Measurements from ENCODE around the gene CARD14. TPM values are rescaled to one million over a fixed set of nuclear protein-coding genes. Genes with fewer than 3 reads are reported as not detected.

The CARD14 gene
- total RNA-seq, 1 experiment from 2014 or later: 0.24 TPM

DNA sequence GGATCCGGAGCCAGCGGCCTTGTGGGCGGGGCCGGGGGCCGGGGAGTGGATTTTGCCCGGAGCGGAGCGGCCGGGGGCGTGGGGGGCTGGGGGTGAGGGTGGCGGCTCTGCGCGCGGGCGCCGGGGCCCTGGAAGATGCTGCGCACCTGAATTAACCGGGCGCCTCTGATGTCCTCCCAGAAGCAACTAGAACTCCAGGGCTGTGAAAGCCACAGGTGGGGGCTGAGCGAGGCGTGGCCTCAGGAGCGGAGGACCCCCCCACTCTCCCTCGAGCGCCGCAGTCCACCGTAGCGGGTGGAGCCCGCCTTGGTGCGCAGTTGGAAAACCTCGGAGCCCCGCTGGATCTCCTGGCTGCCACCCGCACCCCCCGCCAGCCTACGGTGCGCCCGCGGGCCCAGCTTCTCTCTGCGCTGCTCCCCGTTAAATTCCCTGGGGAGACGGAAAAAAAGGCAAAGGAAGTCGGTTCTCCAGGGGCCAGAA lies 50.9 kb downstream of the CARD14 start:
- Histone ChIP-seq H2BK120ac (ENCODE audit: low read depth, low read length, poor library complexity, severe bottlenecking) (no peak overlapping the region), H3K14ac (ENCODE audit: insufficient read depth, low read length) (no peak overlapping the region), H4K91ac (ENCODE audit: insufficient read length, low read depth, low read length) (no peak overlapping the region), H3K23ac (ENCODE audit: insufficient read length, low read depth, low read length) (no peak overlapping the region), H3K27ac (ENCODE audit: insufficient read length, low read depth, low read length) (no peak overlapping the region), H3K4ac (ENCODE audit: low read depth, low read length) (no peak overlapping the region), H2AK5ac (ENCODE audit: insufficient read length, low read length) (no peak overlapping the region), H2AFZ (ENCODE audit: low read length) (no peak overlapping the region), H2BK5ac (ENCODE audit: insufficient read length, low read length) (no peak overlapping the region), H3K79me1 (ENCODE audit: insufficient read depth, low read depth, low read length, poor library complexity, severe bottlenecking) (no peaks in the 10 kb centered on the region), H3K4me2 (ENCODE audit: insufficient read depth, insufficient read length, low read length) (peak overlapping the region; percentile 50), H4K8ac (replicated peaks; ENCODE audit: insufficient read length, low read depth, low read length) (no peak overlapping the region), H2BK12ac (ENCODE audit: insufficient read length, low read depth, low read length) (no peak overlapping the region), H3K23me2 (ENCODE audit: insufficient read length, low read depth, low read length, poor library complexity, severe bottlenecking) (peaks cover 5% of the 10 kb centered on the region), H4K20me1 (ENCODE audit: control insufficient read depth, insufficient read depth, insufficient read length) (no peaks in the 10 kb centered on the region), H2BK15ac (ENCODE audit: low read depth, low read length) (no peak overlapping the region), H3T11ph (ENCODE audit: low read length) (no peak overlapping the region), H3K56ac (ENCODE audit: insufficient read length, low read depth, low read length) (no peak overlapping the region), H2BK20ac (ENCODE audit: low read depth, low read length, poor library complexity, severe bottlenecking) (no peak overlapping the region), H3K4me1 (ENCODE audit: insufficient read depth, low read length) (no peaks in the 10 kb centered on the region), H3K27me3 (ENCODE audit: insufficient read depth, low read length) (no peaks in the 10 kb centered on the region), H3K9me3 (ENCODE audit: control insufficient read depth, low read depth, low read length) (no peaks in the 10 kb centered on the region), H4K5ac (ENCODE audit: insufficient read length, low read depth, low read length) (no peak overlapping the region), H3K18ac (ENCODE audit: insufficient read length, low read depth, low read length) (no peak overlapping the region), H3K9ac (ENCODE audit: extremely low read depth, insufficient read length, low read length) (no peak overlapping the region), H3K79me2 (ENCODE audit: insufficient read depth, low read length) (no peaks in the 10 kb centered on the region)
- H3K9me3 Mint-ChIP-seq: no peaks in the 10 kb centered on the region
- DNase-seq: no peak
- H3K27ac Mint-ChIP-seq: no peak overlapping the region; a peak in 1 of 7 replicates
- peaks cover 23 to 29% of the 10 kb centered on the region in 2 experiments for H3K4me1 Mint-ChIP-seq
- no peaks in the 10 kb centered on the region; the same call in 1 of the 2 replicates for H3K27me3 Mint-ChIP-seq (ENCODE audit: low read depth)
- no CpG with 5 or more reads among the region's 41 CpGs for WGBS (ENCODE audit: extremely low coverage, insufficient read length, low lambda C conversion rate)
- TF ChIP-seq, protein P1, sequence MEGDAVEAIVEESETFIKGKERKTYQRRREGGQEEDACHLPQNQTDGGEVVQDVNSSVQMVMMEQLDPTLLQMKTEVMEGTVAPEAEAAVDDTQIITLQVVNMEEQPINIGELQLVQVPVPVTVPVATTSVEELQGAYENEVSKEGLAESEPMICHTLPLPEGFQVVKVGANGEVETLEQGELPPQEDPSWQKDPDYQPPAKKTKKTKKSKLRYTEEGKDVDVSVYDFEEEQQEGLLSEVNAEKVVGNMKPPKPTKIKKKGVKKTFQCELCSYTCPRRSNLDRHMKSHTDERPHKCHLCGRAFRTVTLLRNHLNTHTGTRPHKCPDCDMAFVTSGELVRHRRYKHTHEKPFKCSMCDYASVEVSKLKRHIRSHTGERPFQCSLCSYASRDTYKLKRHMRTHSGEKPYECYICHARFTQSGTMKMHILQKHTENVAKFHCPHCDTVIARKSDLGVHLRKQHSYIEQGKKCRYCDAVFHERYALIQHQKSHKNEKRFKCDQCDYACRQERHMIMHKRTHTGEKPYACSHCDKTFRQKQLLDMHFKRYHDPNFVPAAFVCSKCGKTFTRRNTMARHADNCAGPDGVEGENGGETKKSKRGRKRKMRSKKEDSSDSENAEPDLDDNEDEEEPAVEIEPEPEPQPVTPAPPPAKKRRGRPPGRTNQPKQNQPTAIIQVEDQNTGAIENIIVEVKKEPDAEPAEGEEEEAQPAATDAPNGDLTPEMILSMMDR (conservative IDR thresholded peaks at IDR 0.05): no peak
- H3K4me3 Mint-ChIP-seq: peak overlapping the region; percentile 85 to 91
- peaks cover 10 to 26% (median 26%) of the 10 kb centered on the region in 3 experiments; a peak in 5 of 7 replicates for H3K36me3 Mint-ChIP-seq (ENCODE audit: insufficient read depth in 1 of 3, low read depth in 3 of 3)
